Measurements from ENCODE around the gene NPLOC4.

DNA sequence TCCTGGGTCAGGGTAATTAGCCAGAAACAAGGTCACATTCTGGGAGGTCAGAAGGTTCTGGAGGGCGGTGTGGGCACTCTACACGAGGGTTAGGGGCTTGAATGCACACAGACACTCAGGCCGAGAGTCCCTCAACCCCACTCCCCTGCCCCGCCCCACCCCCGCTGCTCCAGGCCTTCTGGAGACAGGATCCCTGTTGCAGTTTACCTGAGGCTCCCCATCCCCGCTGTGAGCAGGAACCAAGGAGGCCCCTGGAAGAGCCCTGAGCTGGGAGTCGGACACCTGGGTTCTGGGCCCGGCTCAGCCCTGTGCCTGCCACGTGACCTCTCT is 119.9 kb downstream of the NPLOC4 start:
- TF ChIP-seq, protein P1, sequence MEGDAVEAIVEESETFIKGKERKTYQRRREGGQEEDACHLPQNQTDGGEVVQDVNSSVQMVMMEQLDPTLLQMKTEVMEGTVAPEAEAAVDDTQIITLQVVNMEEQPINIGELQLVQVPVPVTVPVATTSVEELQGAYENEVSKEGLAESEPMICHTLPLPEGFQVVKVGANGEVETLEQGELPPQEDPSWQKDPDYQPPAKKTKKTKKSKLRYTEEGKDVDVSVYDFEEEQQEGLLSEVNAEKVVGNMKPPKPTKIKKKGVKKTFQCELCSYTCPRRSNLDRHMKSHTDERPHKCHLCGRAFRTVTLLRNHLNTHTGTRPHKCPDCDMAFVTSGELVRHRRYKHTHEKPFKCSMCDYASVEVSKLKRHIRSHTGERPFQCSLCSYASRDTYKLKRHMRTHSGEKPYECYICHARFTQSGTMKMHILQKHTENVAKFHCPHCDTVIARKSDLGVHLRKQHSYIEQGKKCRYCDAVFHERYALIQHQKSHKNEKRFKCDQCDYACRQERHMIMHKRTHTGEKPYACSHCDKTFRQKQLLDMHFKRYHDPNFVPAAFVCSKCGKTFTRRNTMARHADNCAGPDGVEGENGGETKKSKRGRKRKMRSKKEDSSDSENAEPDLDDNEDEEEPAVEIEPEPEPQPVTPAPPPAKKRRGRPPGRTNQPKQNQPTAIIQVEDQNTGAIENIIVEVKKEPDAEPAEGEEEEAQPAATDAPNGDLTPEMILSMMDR (conservative IDR thresholded peaks at IDR 0.05 in 1 of 2, IDR thresholded peaks at IDR 0.05 in 1 of 2; ENCODE audit: low read depth in 1 of 2, low read length in 2 of 2): no peak
- TF ChIP-seq EZH2 (IDR thresholded peaks at IDR 0.05; ENCODE audit: low read length, missing control alignments): no peak

All from fibroblast of lung (primary cell).